Smooth muscle cell (in vitro differentiated cells): ENCODE data around the gene APC2. TPM values are rescaled to one million over a fixed set of nuclear protein-coding genes. Genes with fewer than 3 reads are reported as not detected.
A peak's percentile ranks its signal among the peaks of the same experiment; 100 is the strongest.

Experiments
- DNase-seq: peaks from one replicate; lab custom pipeline; 2025; ENCODE audit not compliant: unreplicated experiment; lab: John Stamatoyannopoulos, UW
- H2AFZ ChIP-seq: fragments of 200-600 bp; sonication (generic); 2 replicates; pipeline ENCODE4 v1.6.0; 2016; ENCODE audit warnings: antibody characterized with exemption, low read depth, mild to moderate bottlenecking
- H3F3A ChIP-seq: fragments of 200-600 bp; sonication (generic); 2 replicates; pipeline ENCODE4 v1.6.0; 2017; ENCODE audit warnings: antibody characterized with exemption, low read depth
- H3K27ac ChIP-seq: fragments of 200-600 bp; sonication (generic); 2 replicates; pipeline ENCODE4 v1.5.1; 2016; ENCODE audit warnings: low read depth, mild to moderate bottlenecking
- H3K27me3 ChIP-seq: fragments of 200-600 bp; sonication (generic); 2 replicates; pipeline ENCODE4 v1.6.1; 2016; ENCODE audit warnings: low read depth, mild to moderate bottlenecking
- H3K36me3 ChIP-seq: fragments of 200-600 bp; sonication (generic); 2 replicates; pipeline ENCODE4 v1.5.1; 2016; ENCODE audit warnings: low read depth
- H3K4me1 ChIP-seq: fragments of 200-600 bp; sonication (generic); 2 replicates; pipeline ENCODE4 v1.5.1; 2016; ENCODE audit warnings: low read depth
- H3K4me2 ChIP-seq: fragments of 200-600 bp; sonication (generic); 2 replicates; pipeline ENCODE4 v1.6.0; 2016; ENCODE audit warnings: mild to moderate bottlenecking
- H3K4me3 ChIP-seq: fragments of 200-600 bp; sonication (generic); 2 replicates; pipeline ENCODE4 v1.5.1; 2016; ENCODE audit warnings: mild to moderate bottlenecking
- H3K79me2 ChIP-seq: fragments of 200-600 bp; sonication (generic); 2 replicates; pipeline ENCODE4 v1.6.0; 2016; ENCODE audit warnings: low read depth, mild to moderate bottlenecking
- H3K9ac ChIP-seq: fragments of 200-600 bp; sonication (generic); 2 replicates; pipeline ENCODE4 v1.6.0; 2016; ENCODE audit warnings: low read depth
- H3K9me3 ChIP-seq: fragments of 200-600 bp; sonication (generic); replicated peaks from 2 replicates; pipeline ENCODE4 v1.5.1; 2016; ENCODE audit warnings: low read depth
- H4K20me1 ChIP-seq: fragments of 200-600 bp; sonication (generic); 2 replicates; pipeline ENCODE4 v1.6.0; 2016; ENCODE audit warnings: low read depth
- CTCF ChIP-seq: fragments of 200-600 bp; sonication (generic); IDR thresholded peaks from 2 replicates; pipeline ENCODE4 v1.5.1; 2017; ENCODE audit warnings: borderline replicate concordance, mild to moderate bottlenecking, antibody characterized with exemption; ENCODE audit not compliant: insufficient read depth, poor library complexity, severe bottlenecking
- WGBS: methylation state at CpG from one replicate; pipeline ENCODE4 v1.1.7; 2016; ENCODE audit warnings: low lambda C conversion rate; 5-methylcytosine and 5-hydroxymethylcytosine counted together
- polyA plus RNA-seq: library from polyadenylated mRNA; unstranded; fragments of >200 nt; fragmentation: Nextera tagmentation; extraction: Ambion mirVana; gene quantifications from 2 replicates; pipeline ENCODE4 v1.2.1, GENCODE V29; 2016
- total RNA-seq: library from RNA; depleted of rRNA; stranded (reverse); fragments of >200 nt; gene quantifications from 2 replicates; pipeline ENCODE4 v1.2.3, GENCODE V29; 2014

The APC2 gene
- total and polyA plus RNA-seq, 2 experiments from 2014 or later, result 0.18 to 0.30 TPM

- no peak for TF ChIP-seq CTCF
- Histone ChIP-seq H2AFZ (no peak overlapping the region), H3K79me2 (no peaks in the 10 kb centered on the region), H3K9me3 (no peaks in the 10 kb centered on the region), H3K27me3 (peaks cover 81% of the 10 kb centered on the region), H3F3A (no peaks in the 10 kb centered on the region), H3K4me2 (peak overlapping the region; percentile 83), H3K27ac (no peak overlapping the region), H4K20me1 (peaks cover 97% of the 10 kb centered on the region), H3K9ac (no peak overlapping the region), H3K4me3 (peak overlapping the region; percentile 40), H3K36me3 (no peaks in the 10 kb centered on the region), H3K4me1 (peaks cover 31% of the 10 kb centered on the region)
- 3% methylated on average over 48 of the region's 67 CpGs for WGBS
- DNase-seq, result no peak
Measured at GRCh38 chr19:1470305-1471009, 20.5 kb downstream of the APC2 start.

GRCh38 chr19:1471010-1471514 is 21.1 kb downstream of the APC2 start:
- no peak for DNase-seq
- no peak overlapping the region for H2AFZ ChIP-seq
- peaks cover 97% of the 10 kb centered on the region for H4K20me1 ChIP-seq
- H3K9ac ChIP-seq, result no peak overlapping the region
- H3K27me3 ChIP-seq, result peaks cover 75% of the 10 kb centered on the region
- H3K27ac ChIP-seq, result no peak overlapping the region
- H3K79me2 ChIP-seq, result no peaks in the 10 kb centered on the region
- peaks cover 31% of the 10 kb centered on the region for H3K4me1 ChIP-seq
- H3K4me2 ChIP-seq, result peak overlapping the region; percentile 83
- H3K4me3 ChIP-seq, result peak overlapping the region; percentile 40
- no peaks in the 10 kb centered on the region for H3K36me3 ChIP-seq
- H3F3A ChIP-seq, result no peaks in the 10 kb centered on the region
- WGBS, result 10% methylated on average over 28 of the region's 28 CpGs
- H3K9me3 ChIP-seq, result no peaks in the 10 kb centered on the region
- no peak for TF ChIP-seq CTCF

- Histone ChIP-seq H3K27me3 (peaks cover 69% of the 10 kb centered on the region), H3K9ac (no peak overlapping the region), H3K79me2 (peaks cover 4% of the 10 kb centered on the region), H3F3A (no peaks in the 10 kb centered on the region), H3K4me2 (peak overlapping the region; percentile 83), H3K9me3 (no peaks in the 10 kb centered on the region), H3K27ac (no peak overlapping the region), H4K20me1 (peaks cover 97% of the 10 kb centered on the region), H3K36me3 (no peaks in the 10 kb centered on the region), H2AFZ (no peak overlapping the region), H3K4me3 (no peak overlapping the region), H3K4me1 (peaks cover 27% of the 10 kb centered on the region)
- DNase-seq, result no peak
- WGBS, result 38% methylated on average over 23 of the region's 24 CpGs
- TF ChIP-seq CTCF, result peak; percentile 14
Measured at GRCh38 chr19:1471515-1472160, 21.7 kb downstream of the APC2 start.
